Measurements from ENCODE around the gene CHSY3. TPM values are rescaled to one million over a fixed set of nuclear protein-coding genes. Genes with fewer than 3 reads are reported as not detected.

Gene CHSY3
- total RNA-seq, 1 donor from 2014 or later = 9.4 TPM

- no peaks in the 10 kb centered on the region for H3K79me2 ChIP-seq (ENCODE audit: insufficient read depth, low read length)
- H3K4me1 ChIP-seq (ENCODE audit: insufficient read depth, low read length) = peaks cover 3% of the 10 kb centered on the region
- H3K27ac ChIP-seq (ENCODE audit: low read depth, low read length) = no peak overlapping the region
- Mint-ChIP-seq H3K27me3 (ENCODE audit: low read depth, unreplicated experiment) (no peaks in the 10 kb centered on the region), H3K36me3 (ENCODE audit: low read depth, unreplicated experiment) (no peaks in the 10 kb centered on the region), H3K9me3 (ENCODE audit: unreplicated experiment) (no peaks in the 10 kb centered on the region), H3K4me1 (ENCODE audit: low read depth, unreplicated experiment) (peaks cover 11% of the 10 kb centered on the region), H3K27ac (ENCODE audit: unreplicated experiment) (no peak overlapping the region), H3K4me3 (ENCODE audit: unreplicated experiment) (no peak overlapping the region)
- TF ChIP-seq CTCF (IDR thresholded peaks at IDR 0.05; ENCODE audit: insufficient read depth, low read depth, low read length) = peak; percentile 51
- TF ChIP-seq EZH2 (IDR thresholded peaks at IDR 0.05; ENCODE audit: insufficient read depth, low read length) = no peak
- no peaks in the 10 kb centered on the region for H3K36me3 ChIP-seq (ENCODE audit: insufficient read depth, low read length)
- no peak overlapping the region for H3K9ac ChIP-seq (ENCODE audit: low read length)
- H3K4me2 ChIP-seq (ENCODE audit: low read length) = no peak overlapping the region
- H3K4me3 ChIP-seq (ENCODE audit: insufficient read depth, low read depth, low read length) = no peak overlapping the region
- no peaks in the 10 kb centered on the region for H4K20me1 ChIP-seq (ENCODE audit: insufficient read depth, low read length)
- DNase-seq (ENCODE audit: low read depth) = no peak
- H3K9me3 ChIP-seq (ENCODE audit: insufficient read depth, low read depth, low read length) = no peaks in the 10 kb centered on the region
- FAIRE-seq = peak; percentile 29
- no peaks in the 10 kb centered on the region for H3K27me3 ChIP-seq (ENCODE audit: insufficient read depth, low read length)
- H2AFZ ChIP-seq (ENCODE audit: low read depth, low read length) = no peak overlapping the region
These were observed 204.9 kb downstream of the CHSY3 start for GRCh38 chr5:130109152-130109551.

DNA sequence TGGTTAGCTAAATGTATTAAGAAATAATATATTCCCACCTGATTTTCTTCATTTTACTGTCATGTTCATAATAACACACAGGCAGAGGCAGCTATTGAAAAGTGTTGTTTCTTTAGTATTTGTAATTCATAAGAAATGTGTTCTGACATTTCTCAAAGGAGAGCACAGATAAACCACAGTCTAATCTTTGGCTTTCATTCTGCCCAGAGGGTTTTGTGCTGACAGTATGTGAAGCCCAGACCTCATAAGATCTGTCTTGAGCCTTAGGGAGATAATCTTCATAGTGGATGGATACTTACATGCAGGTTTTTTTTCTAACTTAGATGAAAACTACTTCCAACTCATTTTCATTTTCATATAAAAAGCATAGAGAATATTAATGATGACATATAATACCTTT, 206.1 kb downstream of the CHSY3 start:
- Histone ChIP-seq H2AFZ (ENCODE audit: low read depth, low read length) (no peak overlapping the region), H3K27me3 (ENCODE audit: insufficient read depth, low read length) (no peaks in the 10 kb centered on the region), H3K4me2 (ENCODE audit: low read length) (no peak overlapping the region), H3K27ac (ENCODE audit: low read depth, low read length) (no peak overlapping the region), H3K4me3 (ENCODE audit: insufficient read depth, low read depth, low read length) (no peak overlapping the region), H4K20me1 (ENCODE audit: insufficient read depth, low read length) (no peaks in the 10 kb centered on the region), H3K36me3 (ENCODE audit: insufficient read depth, low read length) (no peaks in the 10 kb centered on the region), H3K9ac (ENCODE audit: low read length) (no peak overlapping the region), H3K79me2 (ENCODE audit: insufficient read depth, low read length) (no peaks in the 10 kb centered on the region), H3K9me3 (ENCODE audit: insufficient read depth, low read depth, low read length) (no peaks in the 10 kb centered on the region), H3K4me1 (ENCODE audit: insufficient read depth, low read length) (no peaks in the 10 kb centered on the region)
- H3K4me1 Mint-ChIP-seq (ENCODE audit: low read depth, unreplicated experiment) = peaks cover 9% of the 10 kb centered on the region
- no peak overlapping the region for H3K4me3 Mint-ChIP-seq (ENCODE audit: unreplicated experiment)
- H3K36me3 Mint-ChIP-seq (ENCODE audit: low read depth, unreplicated experiment) = no peaks in the 10 kb centered on the region
- DNase-seq (ENCODE audit: low read depth) (no peak), FAIRE-seq (no peak)
- H3K27ac Mint-ChIP-seq (ENCODE audit: unreplicated experiment) = no peak overlapping the region
- no peaks in the 10 kb centered on the region for H3K27me3 Mint-ChIP-seq (ENCODE audit: low read depth, unreplicated experiment)
- TF ChIP-seq CTCF (IDR thresholded peaks at IDR 0.05; ENCODE audit: insufficient read depth, low read depth, low read length) = no peak
- TF ChIP-seq EZH2 (IDR thresholded peaks at IDR 0.05; ENCODE audit: insufficient read depth, low read length) = no peak
- H3K9me3 Mint-ChIP-seq (ENCODE audit: unreplicated experiment) = no peaks in the 10 kb centered on the region

DNA sequence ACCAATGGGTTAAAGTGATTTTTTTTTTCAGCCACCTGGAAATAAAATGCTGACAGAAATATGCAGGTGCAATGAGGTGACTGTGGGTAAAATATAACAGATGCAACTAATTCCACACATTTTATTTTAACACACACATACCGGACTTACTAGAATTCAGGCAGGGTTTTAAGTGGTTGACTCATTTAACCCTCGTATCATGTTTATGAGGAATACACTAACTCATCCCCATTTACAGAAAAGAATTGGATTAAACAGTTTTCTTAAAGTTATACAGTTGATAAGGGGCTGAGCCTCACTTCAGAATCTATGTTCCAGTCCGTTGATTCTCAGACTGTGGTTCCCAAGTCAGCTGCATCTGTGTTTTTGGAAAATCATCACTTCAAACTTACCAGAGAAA, 207.5 kb downstream of the CHSY3 start:
- Mint-ChIP-seq H3K4me1 (ENCODE audit: low read depth, unreplicated experiment) (peaks cover 9% of the 10 kb centered on the region), H3K36me3 (ENCODE audit: low read depth, unreplicated experiment) (no peaks in the 10 kb centered on the region), H3K27me3 (ENCODE audit: low read depth, unreplicated experiment) (no peaks in the 10 kb centered on the region), H3K27ac (ENCODE audit: unreplicated experiment) (no peak overlapping the region), H3K4me3 (ENCODE audit: unreplicated experiment) (no peak overlapping the region), H3K9me3 (ENCODE audit: unreplicated experiment) (no peaks in the 10 kb centered on the region)
- H3K4me3 ChIP-seq (ENCODE audit: insufficient read depth, low read depth, low read length) = no peak overlapping the region
- no peaks in the 10 kb centered on the region for H3K36me3 ChIP-seq (ENCODE audit: insufficient read depth, low read length)
- DNase-seq (ENCODE audit: low read depth) = no peak
- TF ChIP-seq CTCF (IDR thresholded peaks at IDR 0.05; ENCODE audit: insufficient read depth, low read depth, low read length) (no peak), EZH2 (IDR thresholded peaks at IDR 0.05; ENCODE audit: insufficient read depth, low read length) (no peak)
- no peaks in the 10 kb centered on the region for H3K79me2 ChIP-seq (ENCODE audit: insufficient read depth, low read length)
- FAIRE-seq = peak; percentile 45
- no peaks in the 10 kb centered on the region for H3K27me3 ChIP-seq (ENCODE audit: insufficient read depth, low read length)
- H3K4me2 ChIP-seq (ENCODE audit: low read length) = no peak overlapping the region
- no peaks in the 10 kb centered on the region for H3K4me1 ChIP-seq (ENCODE audit: insufficient read depth, low read length)
- no peaks in the 10 kb centered on the region for H3K9me3 ChIP-seq (ENCODE audit: insufficient read depth, low read depth, low read length)
- no peak overlapping the region for H3K27ac ChIP-seq (ENCODE audit: low read depth, low read length)
- H3K9ac ChIP-seq (ENCODE audit: low read length) = no peak overlapping the region
- no peaks in the 10 kb centered on the region for H4K20me1 ChIP-seq (ENCODE audit: insufficient read depth, low read length)
- H2AFZ ChIP-seq (ENCODE audit: low read depth, low read length) = no peak overlapping the region
